Esophagus squamous epithelium (tissue), 5 donors: ENCODE results near the gene INPP4B. TPM values are rescaled to one million over a fixed set of nuclear protein-coding genes. Genes with fewer than 3 reads are reported as not detected.

Experiments used
- DNase-seq: peaks from one replicate; lab custom pipeline; 2025; lab: John Stamatoyannopoulos, UW
- H3K27ac ChIP-seq, 4 donors: fragments of 200-600 bp; sonication (generic); one replicate each; pipeline ENCODE4 v1.5.1; 2016 to 2019; ENCODE audit warnings: mild to moderate bottlenecking in 1 of 4
- H3K27me3 ChIP-seq, 4 donors: fragments of 200-600 bp; sonication (generic); 1 replicate in 3 of 4; 2 replicates in 1 of 4; pipeline versions ENCODE4 v1.5.1 to v1.6.0; 2017 to 2021; ENCODE audit warnings: antibody characterized with exemption in 1 of 4
- H3K36me3 ChIP-seq, 3 donors: fragments of 200-600 bp; sonication (generic); one replicate each; pipeline ENCODE4 v1.5.1; 2016 to 2019
- H3K4me1 ChIP-seq, 3 donors: fragments of 200-600 bp; sonication (generic); one replicate each; pipeline ENCODE4 v1.5.1; 2017 to 2019
- H3K4me3 ChIP-seq, 4 donors: fragments of 200-600 bp; sonication (generic); 1 replicate in 3 of 4; 2 replicates in 1 of 4; pipeline ENCODE4 v1.5.1; 2016 to 2019; ENCODE audit warnings: mild to moderate bottlenecking in 2 of 4, moderate library complexity in 1 of 4
- H3K9me3 ChIP-seq, 3 donors: fragments of 200-600 bp; sonication (generic); one replicate each; pipeline ENCODE4 v1.5.1; 2016 to 2019
- POLR2A ChIP-seq, 4 donors: fragments of 450-650 bp; IDR thresholded peaks; one replicate each; pipeline ENCODE4 v1.6.1; 2017; ENCODE audit warnings: antibody characterized with exemption in 4 of 4, mild to moderate bottlenecking in 4 of 4, moderate library complexity in 3 of 4
- WGBS, 2 donors: methylation state at CpG; one replicate each; pipeline ENCODE4 v1.1.5; 2018; 5-methylcytosine and 5-hydroxymethylcytosine counted together
- intact Hi-C: fragments of 100-400 bp; cut with DNase I; formaldehyde crosslinking; loops from one replicate; pipeline ENCODE4 v1.15.0; 2022
- total RNA-seq, 4 donors: library from RNA; depleted of rRNA; stranded (reverse); fragments of >200 nt; gene quantifications; one replicate each; pipeline ENCODE4 v1.1.0, GENCODE V29; 2016
- TF ChIP-seq, protein P1 (sequence below), 6 experiments: fragments of 450-650 bp in 4 of 6; fragments of 200-600 bp in 2 of 6; sonication (generic) in 2 of 6; IDR thresholded peaks; one replicate each; pipeline ENCODE4 v1.5.1; 2016 to 2019; ENCODE audit warnings: antibody characterized with exemption in 6 of 6, mild to moderate bottlenecking in 4 of 6, moderate library complexity in 4 of 6
- donor health status: DM: yes; HTN: yes; CAD: no.

The INPP4B gene
- total RNA-seq, 4 donors from 2014 or later = 14.3 to 49.7 (median 21.3) TPM

DNA sequence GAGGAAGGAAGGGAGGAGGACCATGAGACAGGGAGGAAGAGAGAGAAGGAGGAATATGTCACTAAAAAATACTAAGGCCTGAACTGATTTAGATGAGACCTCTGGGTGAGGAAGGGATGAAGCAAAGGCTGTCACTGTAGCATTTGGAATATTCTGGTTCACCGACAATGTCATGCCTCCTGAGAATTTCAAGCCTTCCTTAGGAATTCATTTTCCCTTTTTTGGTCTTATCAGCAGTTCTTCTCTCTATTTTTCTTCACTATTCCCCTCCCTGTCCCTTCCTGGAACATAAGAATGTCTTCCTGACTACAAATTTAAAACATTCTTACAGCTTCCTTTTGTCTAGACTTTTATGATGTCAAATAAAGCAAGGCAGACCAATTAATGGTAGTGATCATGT is 527.8 kb downstream of the INPP4B start:
- no peaks in the 10 kb centered on the region for H3K27me3 ChIP-seq
- no peak overlapping the region for H3K4me3 ChIP-seq
- H3K9me3 ChIP-seq = no peaks in the 10 kb centered on the region
- H3K4me1 ChIP-seq = peaks cover 0 to 5% (median 0%) of the 10 kb centered on the region in 3 donors
- intact Hi-C loops = no loop called here
- TF ChIP-seq, protein P1, sequence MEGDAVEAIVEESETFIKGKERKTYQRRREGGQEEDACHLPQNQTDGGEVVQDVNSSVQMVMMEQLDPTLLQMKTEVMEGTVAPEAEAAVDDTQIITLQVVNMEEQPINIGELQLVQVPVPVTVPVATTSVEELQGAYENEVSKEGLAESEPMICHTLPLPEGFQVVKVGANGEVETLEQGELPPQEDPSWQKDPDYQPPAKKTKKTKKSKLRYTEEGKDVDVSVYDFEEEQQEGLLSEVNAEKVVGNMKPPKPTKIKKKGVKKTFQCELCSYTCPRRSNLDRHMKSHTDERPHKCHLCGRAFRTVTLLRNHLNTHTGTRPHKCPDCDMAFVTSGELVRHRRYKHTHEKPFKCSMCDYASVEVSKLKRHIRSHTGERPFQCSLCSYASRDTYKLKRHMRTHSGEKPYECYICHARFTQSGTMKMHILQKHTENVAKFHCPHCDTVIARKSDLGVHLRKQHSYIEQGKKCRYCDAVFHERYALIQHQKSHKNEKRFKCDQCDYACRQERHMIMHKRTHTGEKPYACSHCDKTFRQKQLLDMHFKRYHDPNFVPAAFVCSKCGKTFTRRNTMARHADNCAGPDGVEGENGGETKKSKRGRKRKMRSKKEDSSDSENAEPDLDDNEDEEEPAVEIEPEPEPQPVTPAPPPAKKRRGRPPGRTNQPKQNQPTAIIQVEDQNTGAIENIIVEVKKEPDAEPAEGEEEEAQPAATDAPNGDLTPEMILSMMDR (IDR thresholded peaks at IDR 0.05) = no peak
- TF ChIP-seq POLR2A (IDR thresholded peaks at IDR 0.05) = no peak
- H3K36me3 ChIP-seq = no peaks in the 10 kb centered on the region
- DNase-seq = no peak
- 73% methylated on average over 1 of the region's 1 CpG for WGBS, 2 donors
- H3K27ac ChIP-seq = no peak overlapping the region

DNA sequence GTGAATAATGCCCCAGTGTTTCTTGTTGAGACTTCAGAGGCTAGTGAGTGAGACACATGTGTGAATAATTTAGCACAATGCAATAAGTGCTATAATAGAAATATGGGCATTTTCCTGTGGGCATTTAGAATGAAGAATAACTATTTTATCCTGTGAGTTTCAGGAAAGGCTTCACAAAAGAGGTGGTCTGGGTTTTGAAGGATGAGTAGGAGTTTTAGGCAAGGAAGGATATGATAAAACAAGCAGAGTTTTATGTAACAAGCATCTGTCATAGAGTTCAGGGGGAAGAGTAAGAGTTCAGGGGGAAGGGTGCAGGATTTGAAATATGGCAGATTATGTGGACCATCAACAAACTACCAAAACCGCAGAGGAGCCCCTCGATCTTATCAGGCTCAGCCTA is 529.2 kb downstream of the INPP4B start:
- WGBS, 2 donors = 91 to 95% methylated on average over 2 of the region's 2 CpGs
- Histone ChIP-seq H3K4me3 (no peak overlapping the region), H3K27me3 (no peaks in the 10 kb centered on the region), H3K4me1 (peaks cover 0 to 5% (median 0%) of the 10 kb centered on the region in 3 donors), H3K36me3 (no peaks in the 10 kb centered on the region), H3K9me3 (no peaks in the 10 kb centered on the region), H3K27ac (no peak overlapping the region)
- no peak for TF ChIP-seq POLR2A (IDR thresholded peaks at IDR 0.05)
- TF ChIP-seq, protein P1 (IDR thresholded peaks at IDR 0.05) = no peak
- DNase-seq = no peak
- intact Hi-C loops = no loop called here

DNA sequence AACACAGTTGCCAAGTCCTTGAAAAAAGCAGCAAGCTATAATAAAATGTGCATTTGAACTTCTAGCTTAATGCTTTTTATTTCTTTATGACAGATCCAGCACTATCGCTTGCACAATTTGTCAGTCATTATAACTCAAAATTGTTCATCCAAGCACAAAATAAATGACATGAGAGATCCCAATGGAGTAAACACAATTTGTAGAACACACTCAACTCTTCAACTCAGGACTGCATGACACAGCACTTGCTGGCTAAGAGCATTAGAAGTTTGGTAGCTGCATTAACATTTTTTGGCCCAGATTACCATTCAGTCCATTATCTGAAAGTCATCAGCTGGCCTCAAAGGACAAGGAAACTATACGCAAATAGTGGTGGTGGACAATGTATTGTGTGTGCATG is 530.1 kb downstream of the INPP4B start:
- 76 to 89% methylated on average over 2 of the region's 2 CpGs for WGBS, 2 donors
- no peak for DNase-seq
- H3K36me3 ChIP-seq = no peaks in the 10 kb centered on the region
- no peaks in the 10 kb centered on the region for H3K9me3 ChIP-seq
- H3K27ac ChIP-seq = no peak overlapping the region
- no peak overlapping the region for H3K4me3 ChIP-seq
- intact Hi-C loops = no loop called here
- peaks cover 0 to 5% (median 0%) of the 10 kb centered on the region in 3 donors for H3K4me1 ChIP-seq
- TF ChIP-seq, protein P1 (IDR thresholded peaks at IDR 0.05) = no peak
- no peak for TF ChIP-seq POLR2A (IDR thresholded peaks at IDR 0.05)
- H3K27me3 ChIP-seq = no peaks in the 10 kb centered on the region

DNA sequence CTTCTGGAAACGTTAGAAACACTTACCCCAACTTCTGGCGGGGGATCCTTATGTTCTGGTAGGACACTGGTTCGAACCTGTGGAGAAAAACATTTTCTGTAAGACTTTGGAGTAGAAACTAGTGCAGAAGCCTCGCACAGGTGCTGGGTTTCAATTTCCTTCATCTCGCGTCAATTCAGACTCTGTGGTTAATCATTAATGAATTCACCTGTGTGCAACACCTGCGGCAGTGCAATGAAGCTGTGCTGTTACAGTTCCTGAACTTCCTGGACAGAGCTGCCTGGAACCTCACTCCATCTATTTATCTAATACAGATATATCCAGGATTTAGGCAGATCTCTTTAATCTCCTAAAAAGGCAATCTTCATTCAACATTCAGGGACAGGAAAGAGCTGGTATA is 531.4 kb downstream of the INPP4B start:
- intact Hi-C loops = no loop called here
- Histone ChIP-seq H3K4me3 (no peak overlapping the region), H3K27ac (no peak overlapping the region), H3K36me3 (no peaks in the 10 kb centered on the region), H3K4me1 (peaks cover 0 to 5% (median 0%) of the 10 kb centered on the region in 3 donors), H3K9me3 (no peaks in the 10 kb centered on the region), H3K27me3 (no peaks in the 10 kb centered on the region)
- 79 to 80% methylated on average over 7 of the region's 7 CpGs for WGBS, 2 donors
- TF ChIP-seq, protein P1 (IDR thresholded peaks at IDR 0.05) = no peak
- TF ChIP-seq POLR2A (IDR thresholded peaks at IDR 0.05) = no peak
- DNase-seq = no peak

DNA sequence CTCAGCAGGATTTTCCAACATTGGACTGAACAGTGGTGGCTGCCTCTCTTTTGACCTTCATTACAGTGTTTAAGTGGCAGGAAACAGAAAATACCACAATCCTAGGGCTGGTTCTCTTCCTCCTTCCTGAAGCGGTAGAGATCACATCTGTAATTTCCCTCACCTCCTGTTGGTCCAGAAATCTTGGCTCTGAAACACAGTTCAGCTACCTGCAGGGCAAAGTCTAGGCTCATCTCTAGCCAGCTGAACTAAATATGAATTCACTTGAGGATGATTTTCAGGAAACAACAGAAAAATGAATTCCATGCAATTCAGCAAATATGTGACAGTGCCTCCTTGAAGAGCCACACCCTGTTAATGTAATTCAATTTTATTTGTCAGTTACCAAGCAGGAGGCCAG is 531.9 kb downstream of the INPP4B start:
- H3K27me3 ChIP-seq = no peaks in the 10 kb centered on the region
- H3K9me3 ChIP-seq = no peaks in the 10 kb centered on the region
- DNase-seq = no peak
- no peak overlapping the region for H3K27ac ChIP-seq
- no peaks in the 10 kb centered on the region for H3K36me3 ChIP-seq
- 38 to 44% methylated on average over 1 of the region's 1 CpG for WGBS, 2 donors
- H3K4me1 ChIP-seq = peaks cover 0 to 5% (median 0%) of the 10 kb centered on the region in 3 donors
- no peak for TF ChIP-seq POLR2A (IDR thresholded peaks at IDR 0.05)
- TF ChIP-seq, protein P1 (IDR thresholded peaks at IDR 0.05) = no peak
- intact Hi-C loops = no loop called here
- no peak overlapping the region for H3K4me3 ChIP-seq
